Body of pancreas (tissue), 4 donors: ENCODE measurements around the gene FOXF1. TPM values are rescaled to one million over a fixed set of nuclear protein-coding genes. Genes with fewer than 3 reads are reported as not detected.

ENCODE experiments used
- ATAC-seq: fragments of 150-250 bp; one replicate; pipeline ENCODE4 v1.9.1; 2016
- DNase-seq, 4 donors: peaks; one replicate each; pipeline ENCODE4 v3.0.0-alpha.2; 2019
- H3K27ac ChIP-seq, 4 donors: fragments of 200-600 bp; sonication (generic); 1 replicate in 3 of 4; 2 replicates in 1 of 4; pipeline versions ENCODE4 v1.5.1 to v1.6.1; 2016 to 2019; ENCODE audit warnings: mild to moderate bottlenecking in 1 of 4, mixed read lengths in 1 of 4, moderate library complexity in 1 of 4
- H3K27me3 ChIP-seq, 2 donors: fragments of 200-600 bp; sonication (generic); one replicate each; pipeline ENCODE4 v1.6.0; 2016; ENCODE audit warnings: mild to moderate bottlenecking in 1 of 2
- H3K36me3 ChIP-seq, 2 donors: fragments of 200-600 bp; sonication (generic); replicated peaks in 1 of 2; 2 replicates each; pipeline ENCODE4 v1.5.1; 2016; ENCODE audit warnings: low read depth in 2 of 2; ENCODE audit not compliant: insufficient read depth in 1 of 2
- H3K4me1 ChIP-seq: fragments of 200-600 bp; sonication (generic); one replicate; pipeline ENCODE4 v1.6.0; 2016
- H3K4me3 ChIP-seq, 2 donors: fragments of 200-600 bp; sonication (generic); 1 replicate in 1 of 2; 2 replicates in 1 of 2; pipeline ENCODE4 v1.5.1; 2016 to 2019
- H3K9me3 ChIP-seq, 3 donors: fragments of 200-600 bp; sonication (generic); 1 replicate in 2 of 3; 2 replicates in 1 of 3; pipeline ENCODE4 v1.5.1; 2016
- POLR2A ChIP-seq, 3 donors: fragments of 450-650 bp; IDR thresholded peaks; one replicate each; pipeline ENCODE4 v1.6.1; 2016; ENCODE audit warnings: antibody characterized with exemption in 3 of 3, mild to moderate bottlenecking in 2 of 3
- WGBS, 2 donors: methylation state at CpG; one replicate each; pipeline ENCODE4 v1.1.5; 2017; 5-methylcytosine and 5-hydroxymethylcytosine counted together
- intact Hi-C: fragments of 100-400 bp; cut with DNase I; formaldehyde crosslinking; loops from one replicate; pipeline ENCODE4 v1.15.1; 2023
- total RNA-seq, 2 donors: library from RNA; depleted of rRNA; stranded (reverse); fragments of >200 nt; gene quantifications; one replicate each; pipeline ENCODE4 v1.1.0, GENCODE V29; 2016
- TF ChIP-seq, protein P1 (sequence below), 7 experiments: fragments of 450-650 bp in 4 of 7; fragments of 200-600 bp in 3 of 7; sonication (generic) in 3 of 7; IDR thresholded peaks; one replicate each; pipeline ENCODE4 v1.5.1; 2016 to 2019; ENCODE audit warnings: antibody characterized with exemption in 7 of 7

Gene FOXF1
- total RNA-seq, 2 donors from 2014 or later: 0.52 to 7.3 TPM

GRCh38 chr16:86491640-86492023 lies 18.7 kb upstream of the FOXF1 start:
- intact Hi-C loops: no loop called here
- Histone ChIP-seq H3K4me1 (no peaks in the 10 kb centered on the region), H3K27me3 (peaks cover 0 to 9% of the 10 kb centered on the region in 2 donors), H3K9me3 (no peaks in the 10 kb centered on the region), H3K27ac (no peak overlapping the region), H3K36me3 (no peaks in the 10 kb centered on the region), H3K4me3 (no peak overlapping the region)
- 26 to 29% methylated on average over 5 to 7 of the region's 7 CpGs for WGBS, 2 donors
- ATAC-seq (no peak), DNase-seq (no peak)
- TF ChIP-seq POLR2A (IDR thresholded peaks at IDR 0.05): no peak
- TF ChIP-seq, protein P1, sequence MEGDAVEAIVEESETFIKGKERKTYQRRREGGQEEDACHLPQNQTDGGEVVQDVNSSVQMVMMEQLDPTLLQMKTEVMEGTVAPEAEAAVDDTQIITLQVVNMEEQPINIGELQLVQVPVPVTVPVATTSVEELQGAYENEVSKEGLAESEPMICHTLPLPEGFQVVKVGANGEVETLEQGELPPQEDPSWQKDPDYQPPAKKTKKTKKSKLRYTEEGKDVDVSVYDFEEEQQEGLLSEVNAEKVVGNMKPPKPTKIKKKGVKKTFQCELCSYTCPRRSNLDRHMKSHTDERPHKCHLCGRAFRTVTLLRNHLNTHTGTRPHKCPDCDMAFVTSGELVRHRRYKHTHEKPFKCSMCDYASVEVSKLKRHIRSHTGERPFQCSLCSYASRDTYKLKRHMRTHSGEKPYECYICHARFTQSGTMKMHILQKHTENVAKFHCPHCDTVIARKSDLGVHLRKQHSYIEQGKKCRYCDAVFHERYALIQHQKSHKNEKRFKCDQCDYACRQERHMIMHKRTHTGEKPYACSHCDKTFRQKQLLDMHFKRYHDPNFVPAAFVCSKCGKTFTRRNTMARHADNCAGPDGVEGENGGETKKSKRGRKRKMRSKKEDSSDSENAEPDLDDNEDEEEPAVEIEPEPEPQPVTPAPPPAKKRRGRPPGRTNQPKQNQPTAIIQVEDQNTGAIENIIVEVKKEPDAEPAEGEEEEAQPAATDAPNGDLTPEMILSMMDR (IDR thresholded peaks at IDR 0.05): no peak

- Histone ChIP-seq H3K27me3 (peaks cover 0 to 15% of the 10 kb centered on the region in 2 donors), H3K27ac (no peak overlapping the region), H3K4me1 (no peaks in the 10 kb centered on the region), H3K9me3 (no peaks in the 10 kb centered on the region), H3K36me3 (no peaks in the 10 kb centered on the region), H3K4me3 (no peak overlapping the region)
- 32 to 43% methylated on average over 4 of the region's 4 CpGs for WGBS, 2 donors
- intact Hi-C loops: no loop called here
- TF ChIP-seq, protein P1 (IDR thresholded peaks at IDR 0.05): no peak
- TF ChIP-seq POLR2A (IDR thresholded peaks at IDR 0.05): no peak
- no peak for ATAC-seq
- DNase-seq: no peak
Measured at GRCh38 chr16:86492267-86492960, 17.9 kb upstream of the FOXF1 start.

- 20 to 35% methylated on average over 4 to 9 of the region's 9 CpGs for WGBS, 2 donors
- Histone ChIP-seq H3K36me3 (no peaks in the 10 kb centered on the region), H3K9me3 (no peaks in the 10 kb centered on the region), H3K27me3 (peaks cover 0 to 15% of the 10 kb centered on the region in 2 donors), H3K4me3 (no peak overlapping the region), H3K27ac (no peak overlapping the region), H3K4me1 (peaks cover under 1% of the 10 kb centered on the region)
- intact Hi-C loops: no loop called here
- TF ChIP-seq, protein P1 (IDR thresholded peaks at IDR 0.05): no peak
- TF ChIP-seq POLR2A (IDR thresholded peaks at IDR 0.05): no peak
- DNase-seq (no peak), ATAC-seq (no peak)
Measured at GRCh38 chr16:86492961-86493629, 17.2 kb upstream of the FOXF1 start.

GRCh38 chr16:86494039-86494564 lies 16.2 kb upstream of the FOXF1 start:
- H3K27me3 ChIP-seq: peaks cover 0 to 21% of the 10 kb centered on the region in 2 donors
- no peak for DNase-seq
- H3K4me1 ChIP-seq: peaks cover 11% of the 10 kb centered on the region
- no peak for TF ChIP-seq POLR2A (IDR thresholded peaks at IDR 0.05)
- TF ChIP-seq, protein P1 (IDR thresholded peaks at IDR 0.05): no peak
- no peaks in the 10 kb centered on the region for H3K36me3 ChIP-seq
- 9 to 10% methylated on average over 8 to 22 of the region's 22 CpGs for WGBS, 2 donors
- no peak overlapping the region for H3K4me3 ChIP-seq
- intact Hi-C loops: no loop called here
- H3K27ac ChIP-seq: no peak overlapping the region
- ATAC-seq: no peak
- H3K9me3 ChIP-seq: no peaks in the 10 kb centered on the region
